Stimulated activated CD4-positive, alpha-beta T cell treated with anti-CD3 and anti-CD28 coated beads, Interleukin-15, amount 100 ng/mL, for 24 hours (primary cell): ENCODE data around the gene ZCRB1.

ENCODE experiments used
- DNase-seq: peaks from one replicate; pipeline ENCODE4 v3.0.0-alpha.2; 2020

ZCRB1 gene

GRCh38 chr12:42277396-42278127 is 48.3 kb downstream of the ZCRB1 start:
- DNase-seq = no peak

GRCh38 chr12:42275499-42275898 is 50.4 kb downstream of the ZCRB1 start:
- DNase-seq = no peak

- DNase-seq = no peak
Measured at GRCh38 chr12:42273706-42274105, 52.2 kb downstream of the ZCRB1 start.

- DNase-seq = no peak
Measured at GRCh38 chr12:42270596-42270995, 55.3 kb downstream of the ZCRB1 start.

- no peak for DNase-seq
Measured at GRCh38 chr12:42267413-42268190, 58.3 kb downstream of the ZCRB1 start.

- DNase-seq = no peak
Measured at GRCh38 chr12:42266579-42267230, 59.2 kb downstream of the ZCRB1 start.

GRCh38 chr12:42262271-42262670 is 63.6 kb downstream of the ZCRB1 start:
- DNase-seq = no peak
